GM18508 (cell line): Measurements from ENCODE around the gene CD300E.
"Not testable (repeated sequence)": the region's sequence is repeated elsewhere in the genome, so short reads cannot be mapped to it uniquely, and the experiment has no call there.

Source experiments
- ATAC-seq: cut with Tn5 transposase; IDR thresholded peaks from one replicate; pipeline ENCODE4 v1.9.1; 2021; ENCODE audit warnings: moderate number of reproducible peaks; ENCODE audit not compliant: insufficient read depth, unreplicated experiment

CD300E gene

DNA sequence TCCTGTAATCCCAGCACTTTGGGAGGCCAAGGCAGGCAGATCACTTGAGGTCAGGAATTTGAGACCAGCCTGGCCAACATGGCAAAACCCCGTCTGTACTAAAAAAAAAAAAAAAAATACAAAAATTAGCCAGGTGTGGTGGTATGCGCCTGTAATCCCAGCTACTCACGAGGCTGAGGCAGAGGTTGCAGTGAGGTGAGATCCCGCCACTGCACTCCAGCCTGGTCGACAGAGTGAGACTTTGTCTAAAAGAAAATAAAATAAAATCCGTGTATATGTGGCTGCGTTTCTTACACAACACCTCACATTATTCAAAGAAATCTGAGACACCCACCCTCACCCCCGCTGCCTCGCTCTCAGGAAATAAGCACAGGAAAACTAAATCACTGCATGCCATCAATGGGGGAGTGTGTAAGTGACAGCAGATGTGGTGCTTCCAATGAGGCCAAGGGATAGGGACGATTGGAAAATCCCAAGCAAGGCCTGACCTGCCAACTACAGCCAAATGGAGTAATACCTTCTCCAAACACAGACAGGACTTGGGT, 13.1 kb upstream of the CD300E start:
- not testable (repeated sequence) for ATAC-seq

GRCh38 chr17:74635418-74635817, 11.9 kb upstream of the CD300E start:
- ATAC-seq, result no peak

DNA sequence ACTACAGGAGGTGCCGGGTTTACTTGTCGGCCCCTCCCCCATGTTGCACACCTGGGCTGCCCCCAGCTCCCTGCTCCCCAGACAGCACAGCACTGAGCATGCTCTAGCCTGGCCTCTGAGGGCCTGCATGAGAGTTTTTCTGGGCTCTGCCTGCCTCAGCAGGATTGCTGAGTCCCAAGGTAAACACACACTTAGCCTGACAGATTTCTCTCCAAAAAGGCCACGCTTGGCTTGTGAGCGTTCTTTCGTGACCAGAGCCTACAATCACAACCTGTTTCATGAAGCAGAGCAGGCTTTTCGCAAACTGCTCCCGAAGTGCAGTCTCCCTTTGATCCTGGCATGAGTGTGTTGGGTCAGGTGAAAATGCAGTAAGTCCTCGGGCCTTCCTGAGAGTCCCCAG, 9.8 kb upstream of the CD300E start:
- no peak for ATAC-seq

- no peak for ATAC-seq
Observed at GRCh38 chr17:74632617-74633016, 9.1 kb upstream of the CD300E start.

DNA sequence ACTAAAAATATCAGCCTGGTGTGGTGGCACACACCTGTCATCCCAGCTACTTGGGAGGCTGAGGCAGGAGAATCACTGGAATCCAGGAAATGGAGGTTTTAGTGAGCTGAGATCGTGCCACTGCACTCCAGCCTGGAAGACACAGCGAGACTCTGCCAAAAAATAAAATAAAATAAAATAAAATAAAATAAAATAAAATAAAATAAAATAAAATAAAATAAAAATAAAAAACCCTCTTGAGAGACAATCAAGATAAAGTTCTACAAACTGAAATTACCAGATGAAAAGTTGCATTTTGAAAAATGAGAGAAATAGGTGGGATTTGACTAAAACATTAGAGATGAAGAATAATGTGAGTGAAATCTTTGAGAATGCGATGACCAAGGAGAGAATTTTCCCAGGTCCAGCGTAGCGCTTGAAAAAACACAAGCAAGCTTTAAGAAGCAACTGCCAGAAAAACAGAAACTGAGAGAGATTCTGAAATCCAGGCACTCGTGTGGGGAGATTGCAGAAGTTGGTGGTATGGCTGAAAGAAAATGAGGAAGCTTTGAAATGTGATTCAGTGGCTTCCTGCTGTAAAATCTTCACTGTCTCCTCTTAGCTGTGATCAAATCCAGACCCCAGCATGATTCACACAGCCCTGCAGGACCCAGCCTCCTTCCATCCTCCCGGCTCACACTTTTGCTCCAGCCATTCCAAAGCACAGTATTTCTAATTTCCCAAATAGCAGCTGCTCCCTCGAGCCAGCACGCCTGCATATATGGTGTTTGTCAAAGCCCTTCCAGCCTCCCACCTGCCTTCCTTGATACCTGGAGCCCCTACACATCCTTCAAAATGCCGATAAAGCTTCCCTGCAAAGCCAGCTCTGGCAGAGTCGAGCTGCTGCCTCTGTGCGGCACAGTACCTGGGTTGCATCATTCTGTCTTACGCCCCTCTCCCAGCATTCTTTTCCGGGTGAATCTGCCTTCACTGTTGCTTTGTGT, 8.2 kb upstream of the CD300E start:
- no peak for ATAC-seq

DNA sequence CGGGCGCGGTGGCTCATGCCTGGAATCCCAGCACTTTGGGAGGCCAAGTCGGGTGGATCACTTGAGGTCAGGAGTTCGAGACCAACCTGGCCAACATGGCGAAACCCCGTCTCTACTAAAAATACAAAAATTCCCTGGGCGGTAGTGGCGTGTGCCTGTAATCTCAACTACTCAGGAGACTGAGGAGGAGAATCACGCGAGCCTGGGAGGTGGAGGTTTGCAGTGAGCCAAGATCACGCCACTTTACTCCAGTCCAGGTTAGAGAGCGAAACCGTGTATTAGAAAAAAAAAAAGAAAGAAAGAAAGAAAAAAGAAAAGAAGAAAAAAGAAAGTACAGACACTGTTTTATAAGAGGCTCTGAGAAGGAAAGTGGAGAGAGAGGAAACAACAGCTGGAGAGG, 6.7 kb upstream of the CD300E start:
- ATAC-seq, result not testable (repeated sequence)

GRCh38 chr17:74625661-74626060, 2.1 kb upstream of the CD300E start:
- ATAC-seq, result no peak

DNA sequence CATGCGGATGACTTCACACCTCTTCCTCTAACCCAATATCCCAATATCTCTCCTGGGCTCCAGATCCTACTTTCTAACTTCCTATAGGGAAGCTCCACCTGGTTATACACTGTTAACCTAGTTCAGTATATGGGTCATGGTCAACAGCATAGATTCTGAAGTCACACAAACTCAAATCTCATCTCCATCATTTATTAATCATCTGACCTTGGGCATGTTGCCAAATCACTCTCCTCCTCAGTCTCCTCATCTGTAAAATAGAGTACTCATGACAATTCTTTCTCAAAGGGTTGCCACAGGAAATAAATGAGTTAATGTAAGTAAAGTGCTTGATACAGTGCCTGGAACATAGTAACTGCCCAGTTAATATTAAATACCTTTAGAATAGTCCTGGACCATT, 593 bp upstream of the CD300E start:
- ATAC-seq, result no peak

- no peak for ATAC-seq
Observed at GRCh38 chr17:74619077-74619673, 4.4 kb downstream of the CD300E start.

- ATAC-seq, result no peak
Observed at GRCh38 chr17:74618451-74618850, 5.1 kb downstream of the CD300E start.

GRCh38 chr17:74616696-74617095, 6.8 kb downstream of the CD300E start:
- no peak for ATAC-seq

GRCh38 chr17:74612046-74612445, 11.5 kb downstream of the CD300E start:
- ATAC-seq, result no peak

DNA sequence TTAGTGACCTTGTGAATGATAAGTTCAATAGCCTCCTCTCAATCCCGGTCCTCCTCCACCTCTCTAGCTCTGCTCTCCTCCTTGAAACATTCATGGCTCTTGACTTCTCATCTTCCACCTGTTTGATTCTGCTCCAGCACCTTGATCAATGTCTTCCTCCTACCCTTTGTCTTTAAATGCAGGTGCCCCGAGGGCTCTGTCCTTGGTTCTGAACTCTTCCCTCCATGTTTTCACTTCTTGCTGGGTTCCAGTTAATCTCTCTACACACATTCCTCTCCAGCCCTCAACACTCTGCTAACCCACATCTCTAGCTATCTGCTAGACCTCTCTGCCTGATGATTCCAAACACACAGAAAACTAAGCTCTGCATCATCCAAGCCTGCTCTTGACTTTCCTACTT, 13.4 kb downstream of the CD300E start:
- ATAC-seq, result no peak

DNA sequence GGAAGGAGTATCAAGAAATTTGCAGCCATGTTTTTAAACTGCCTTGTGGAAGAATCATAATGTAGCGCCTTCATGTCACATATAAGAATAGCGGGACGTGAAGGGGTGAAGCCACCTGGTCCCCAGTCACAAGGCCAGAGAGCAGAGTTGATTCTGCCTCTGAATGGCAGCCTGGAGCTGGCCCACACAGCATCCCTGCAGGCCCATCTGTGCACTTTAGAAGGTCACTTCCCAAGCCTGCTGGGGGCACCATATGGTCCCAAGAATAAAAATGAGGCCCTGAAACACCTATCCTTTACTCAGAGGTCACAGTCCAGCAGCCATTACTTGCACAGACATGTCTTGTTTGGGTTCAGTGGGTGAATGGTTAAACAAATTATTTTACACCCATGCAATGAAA, 15.0 kb downstream of the CD300E start:
- no peak for ATAC-seq

DNA sequence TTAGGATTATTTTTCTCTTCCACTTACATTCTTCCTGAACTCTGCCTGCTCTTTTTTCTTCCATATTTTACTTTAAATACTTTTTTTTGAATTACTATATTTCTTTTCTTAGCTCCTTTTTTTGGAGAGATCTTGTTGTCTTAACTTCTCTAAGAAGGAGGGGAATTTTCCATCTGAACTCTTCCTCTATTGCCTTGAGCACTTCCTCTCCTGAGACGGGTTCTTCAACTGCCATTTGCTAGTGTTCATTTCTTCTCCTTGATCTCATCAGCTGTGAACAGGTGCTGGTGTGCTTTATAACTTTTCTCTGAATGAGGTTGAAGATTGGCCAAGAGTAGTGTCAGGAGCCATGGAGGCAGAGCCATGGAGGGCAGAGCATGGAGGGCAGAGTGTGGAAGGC, 16.3 kb downstream of the CD300E start:
- ATAC-seq, result no peak

DNA sequence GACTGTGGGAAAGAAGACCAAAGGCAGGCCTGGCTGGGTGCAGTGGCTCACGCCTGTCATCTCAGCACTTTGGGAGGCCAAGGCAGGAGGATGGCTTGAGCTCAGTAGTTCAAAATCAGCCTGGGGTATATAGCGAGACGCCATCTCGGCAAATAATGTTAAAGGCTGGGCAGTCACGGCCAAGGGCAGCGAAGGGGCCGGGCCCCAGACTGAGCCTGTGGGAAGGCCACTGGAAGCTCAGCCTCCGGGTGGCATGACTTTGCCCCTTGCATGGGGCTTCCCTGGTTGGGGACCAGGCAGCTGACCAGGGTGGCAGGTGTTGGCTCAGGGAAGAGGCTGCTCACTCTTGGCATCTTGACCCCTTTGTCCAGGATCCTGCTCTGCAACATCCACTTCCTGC, 17.5 kb downstream of the CD300E start:
- no peak for ATAC-seq

DNA sequence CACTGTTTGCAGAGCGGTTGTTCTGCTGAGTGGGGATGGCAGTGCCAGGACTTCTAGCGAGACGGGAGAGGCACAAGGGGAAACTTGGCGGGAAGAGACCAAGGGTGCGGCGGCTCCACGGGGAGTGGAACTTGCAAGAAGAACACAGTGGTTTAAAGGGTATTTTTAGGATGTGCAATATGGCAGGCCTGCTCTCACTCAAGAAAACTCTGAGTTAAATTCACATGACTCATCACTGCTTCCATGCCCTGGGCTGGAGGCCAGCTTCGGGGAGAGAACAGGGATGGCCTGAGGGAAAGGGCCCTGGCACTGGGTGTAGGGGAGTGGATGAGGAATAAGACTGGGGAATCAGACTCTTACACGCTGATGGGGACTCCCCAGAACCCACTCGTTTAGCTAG, 18.2 kb downstream of the CD300E start:
- no peak for ATAC-seq

DNA sequence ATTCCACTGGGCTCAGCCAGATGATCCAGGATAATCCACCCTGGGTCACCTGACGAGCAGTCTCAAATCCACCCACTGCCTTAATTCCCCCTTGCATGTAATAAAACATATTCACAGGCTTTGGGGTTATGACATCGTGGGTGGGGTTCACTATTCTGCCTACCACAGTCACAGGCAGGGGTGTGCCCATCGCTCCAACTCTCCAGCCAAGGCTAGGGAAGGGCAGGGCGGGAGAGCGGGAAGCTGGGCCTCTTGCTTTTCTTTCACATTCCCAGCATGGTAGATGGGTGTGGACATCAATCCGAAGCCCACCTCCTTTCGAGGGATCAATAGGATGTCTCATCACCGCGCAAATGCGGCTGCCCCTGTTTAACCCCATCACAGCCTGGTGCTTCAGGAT, 18.8 kb downstream of the CD300E start:
- ATAC-seq, result no peak

GRCh38 chr17:74604200-74604599, 19.3 kb downstream of the CD300E start:
- no peak for ATAC-seq

GRCh38 chr17:74603746-74604145, 19.8 kb downstream of the CD300E start:
- ATAC-seq, result no peak

DNA sequence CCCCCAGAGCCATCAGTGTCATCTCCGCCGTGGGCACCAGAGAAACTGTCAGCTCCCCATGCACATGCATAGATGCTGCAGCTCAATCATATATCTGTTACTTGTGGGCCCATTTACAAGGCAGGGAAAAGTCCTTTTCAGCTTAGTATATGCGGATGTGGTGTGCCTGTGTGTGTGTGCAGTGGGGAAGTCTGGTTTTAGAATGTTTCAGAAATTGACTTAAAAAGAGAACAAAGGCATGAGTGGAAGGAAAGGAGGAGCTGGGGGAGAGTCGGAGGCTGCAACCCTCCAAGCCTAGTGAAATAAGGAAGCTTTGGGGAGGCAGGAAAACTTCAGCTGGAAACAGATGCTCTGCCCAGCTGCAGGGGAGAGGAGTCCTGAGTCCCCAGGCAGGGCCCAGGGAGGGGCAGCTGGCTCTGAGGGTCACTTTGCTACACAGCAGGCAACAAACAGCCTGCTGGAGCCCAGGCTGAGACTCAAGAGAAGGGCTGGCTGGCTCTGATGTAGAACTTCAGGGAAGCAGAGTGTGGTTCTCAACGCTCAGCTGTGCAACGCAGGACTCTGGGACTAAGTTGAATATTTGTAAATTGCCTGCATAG, 20.4 kb downstream of the CD300E start:
- no peak for ATAC-seq
